Spleen (tissue), 3 donors: Measurements from ENCODE around the gene C11orf42.

Source experiments
- POLR2A ChIP-seq, 3 donors: fragments of 450-650 bp; IDR thresholded peaks; one replicate each; pipeline ENCODE4 v1.5.1; 2017; ENCODE audit warnings: antibody characterized with exemption in 3 of 3, mild to moderate bottlenecking in 1 of 3
- POLR2AphosphoS5 ChIP-seq, 3 donors: sonication (generic); formaldehyde crosslinking; IDR thresholded peaks; one replicate each; pipeline ENCODE4 v1.5.1; 2017; ENCODE audit warnings: antibody characterized with exemption in 3 of 3

GRCh38 chr11:6206456-6207180 is 1.3 kb downstream of the C11orf42 start:
- no peak for TF ChIP-seq POLR2A (IDR thresholded peaks at IDR 0.05)
- TF ChIP-seq POLR2AphosphoS5 (IDR thresholded peaks at IDR 0.05), result no peak
